Skin of body (tissue), 1 donor: Measurements from ENCODE around the gene NQO1. TPM values are rescaled to one million over a fixed set of nuclear protein-coding genes. Genes with fewer than 3 reads are reported as not detected.

Source experiments
- total RNA-seq: library from RNA; depleted of rRNA; stranded (reverse); fragments of >200 nt; gene quantifications from one replicate; pipeline ENCODE4 v1.2.3, GENCODE V29; 2014

The NQO1 gene
- total RNA-seq, 1 donor from 2014 or later, result 4.7 TPM

Other genes starting within 250 kb of the NQO1 start
- gene NFAT5, start 160.6 kb downstream of the NQO1 start, total RNA-seq, result 43.1 TPM
- gene NOB1, start 28.4 kb upstream of the NQO1 start, total RNA-seq, result 16.6 TPM
- 13.6 TPM for gene WWP2, start 35.8 kb upstream of the NQO1 start, total RNA-seq
- 0.89 TPM for gene CLEC18A, start 224.8 kb upstream of the NQO1 start, total RNA-seq